ENCODE data around the gene TPSG1. TPM values are rescaled to one million over a fixed set of nuclear protein-coding genes. Genes with fewer than 3 reads are reported as not detected.

The TPSG1 gene
- total and polyA plus RNA-seq, 10 of the 15 experiments (the other 5 are each of a cell fraction or from before 2014, with no cell fraction given): not detected

DNA sequence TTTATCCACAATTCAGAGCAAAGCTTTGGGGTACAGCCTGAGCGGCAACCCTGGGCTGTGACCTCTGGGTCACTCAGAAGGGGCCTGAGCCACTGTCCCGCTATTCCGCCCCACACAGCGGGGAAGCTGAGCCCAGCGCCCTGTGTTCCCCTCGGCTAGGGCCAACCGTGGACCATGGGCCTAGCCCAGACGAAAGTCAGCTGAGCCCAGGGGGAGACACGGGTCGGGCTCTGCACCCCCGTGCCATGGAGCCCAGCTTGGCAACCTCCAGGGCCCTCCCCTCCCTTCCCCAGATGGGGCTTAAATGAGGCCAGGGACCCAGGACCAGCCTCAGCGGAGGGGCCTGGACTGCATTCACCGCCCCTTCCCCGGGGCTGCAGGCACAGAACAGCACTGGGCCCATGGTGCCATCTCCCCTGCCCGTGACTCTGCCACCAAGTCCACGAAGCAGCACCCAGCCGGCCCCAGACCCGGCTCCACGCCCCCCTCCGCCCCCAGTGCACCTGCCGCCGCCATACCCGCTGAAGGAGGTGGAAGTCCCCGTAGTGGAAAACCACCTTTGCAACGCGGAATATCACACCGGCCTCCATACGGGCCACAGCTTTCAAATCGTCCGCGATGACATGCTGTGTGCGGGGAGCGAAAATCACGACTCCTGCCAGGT lies 32.6 kb upstream of the TPSG1 start:
- no peaks in the 10 kb centered on the region for H4K20me1 ChIP-seq (ENCODE audit: control insufficient read depth, insufficient read depth)
- ChIA-PET RAD21 (ENCODE audit: unreplicated experiment) (no interaction called here), SMC1A (ENCODE audit: uncharacterized antibody, unreplicated experiment) (no interaction called here), CTCF (no interaction called here), POLR2A (no interaction called here)
- ATAC-seq: no peak
- TF ChIP-seq TCF7 (IDR thresholded peaks at IDR 0.05; ENCODE audit: borderline replicate concordance): no peak
- no peak for TF ChIP-seq ETV6 (conservative IDR thresholded peaks at IDR 0.05 in 1 of 2, IDR thresholded peaks at IDR 0.05 in 1 of 2; ENCODE audit: borderline replicate concordance in 1 of 2, low read depth in 1 of 2)
- no peak for TF ChIP-seq RAD21 (IDR thresholded peaks at IDR 0.05; ENCODE audit: insufficient read depth, low read depth, low read length)
- no peak for TF ChIP-seq MEF2B (IDR thresholded peaks at IDR 0.05; ENCODE audit: partially characterized antibody, poor library complexity, severe bottlenecking)
- BruUV-seq (replicated peaks): no TSS peak
- H3K4me3 ChIP-seq: no peak overlapping the region
- H3K9me3 ChIP-seq (replicated peaks; ENCODE audit: control insufficient read depth, insufficient read depth, low read length): no peaks in the 10 kb centered on the region
- H3K27ac ChIP-seq (ENCODE audit: control insufficient read depth, insufficient read depth): no peak overlapping the region
- H3K4me2 ChIP-seq (ENCODE audit: control insufficient read depth, insufficient read depth): no peak overlapping the region
- intact Hi-C loops (cut with micrococcal nuclease; ENCODE audit: unreplicated experiment): no loop called here
- H3K9ac ChIP-seq (ENCODE audit: control insufficient read depth, insufficient read depth, low read length): no peak overlapping the region
- 46% methylated on average over 32 of the region's 34 CpGs for WGBS (ENCODE audit: insufficient coverage, insufficient replicate concordance, low lambda C conversion rate, missing lambda C conversion rate)
- no peak for DNase-seq (ENCODE audit: low read depth, low spot score)
- H3K79me2 ChIP-seq (ENCODE audit: control insufficient read depth, insufficient read depth, low read length): no peaks in the 10 kb centered on the region
- FAIRE-seq: no peak
- no peaks in the 10 kb centered on the region for H3K36me3 ChIP-seq (ENCODE audit: control insufficient read depth in 2 of 2, insufficient read depth in 2 of 2, low read length in 1 of 2)
- no peaks in the 10 kb centered on the region; a peak in 1 of 4 replicates for H3K27me3 ChIP-seq (replicated peaks in 1 of 2; ENCODE audit: control insufficient read depth in 2 of 2, insufficient read depth in 2 of 2, low read length in 1 of 2)
- in situ Hi-C loops (cut with MboI): no loop called here
- H2AFZ ChIP-seq (ENCODE audit: control insufficient read depth, low read depth, low read length): no peak overlapping the region
- no peaks in the 10 kb centered on the region for H3K4me1 ChIP-seq (ENCODE audit: control insufficient read depth, insufficient read depth, low read length)

DNA sequence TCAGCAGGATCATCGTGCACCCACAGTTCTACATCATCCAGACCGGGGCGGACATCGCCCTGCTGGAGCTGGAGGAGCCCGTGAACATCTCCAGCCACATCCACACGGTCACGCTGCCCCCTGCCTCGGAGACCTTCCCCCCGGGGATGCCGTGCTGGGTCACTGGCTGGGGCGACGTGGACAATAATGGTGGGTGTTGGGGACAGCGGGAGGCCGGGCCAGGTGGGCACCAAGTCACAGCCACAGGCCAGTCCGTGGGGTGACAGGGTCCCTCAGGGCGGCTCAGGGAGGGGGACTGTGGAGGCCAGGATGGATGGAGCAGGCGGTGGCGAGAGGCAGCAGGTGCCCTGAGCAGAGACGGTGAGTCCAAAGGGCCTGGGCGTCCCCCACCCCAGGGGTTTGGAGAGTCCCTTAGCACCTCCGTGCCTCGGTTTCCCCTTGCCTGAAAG lies 31.8 kb upstream of the TPSG1 start:
- BruUV-seq (replicated peaks): no TSS peak
- TF ChIP-seq ZZZ3 (IDR thresholded peaks at IDR 0.05; ENCODE audit: control insufficient read depth, insufficient read length, low read depth) (no peak), SMAD1 (IDR thresholded peaks at IDR 0.05; ENCODE audit: low read depth, partially characterized antibody) (no peak), SREBF1 (IDR thresholded peaks at IDR 0.05; ENCODE audit: low read length) (no peak), KDM1A (IDR thresholded peaks at IDR 0.05; ENCODE audit: borderline replicate concordance) (no peak), ASH2L (IDR thresholded peaks at IDR 0.05; ENCODE audit: borderline replicate concordance, low read depth) (no peak), WRNIP1 (IDR thresholded peaks at IDR 0.05; ENCODE audit: borderline replicate concordance, low read depth, low read length) (no peak), BCL11A (IDR thresholded peaks at IDR 0.05; ENCODE audit: low read depth, low read length) (no peak)
- TF ChIP-seq, protein P1, sequence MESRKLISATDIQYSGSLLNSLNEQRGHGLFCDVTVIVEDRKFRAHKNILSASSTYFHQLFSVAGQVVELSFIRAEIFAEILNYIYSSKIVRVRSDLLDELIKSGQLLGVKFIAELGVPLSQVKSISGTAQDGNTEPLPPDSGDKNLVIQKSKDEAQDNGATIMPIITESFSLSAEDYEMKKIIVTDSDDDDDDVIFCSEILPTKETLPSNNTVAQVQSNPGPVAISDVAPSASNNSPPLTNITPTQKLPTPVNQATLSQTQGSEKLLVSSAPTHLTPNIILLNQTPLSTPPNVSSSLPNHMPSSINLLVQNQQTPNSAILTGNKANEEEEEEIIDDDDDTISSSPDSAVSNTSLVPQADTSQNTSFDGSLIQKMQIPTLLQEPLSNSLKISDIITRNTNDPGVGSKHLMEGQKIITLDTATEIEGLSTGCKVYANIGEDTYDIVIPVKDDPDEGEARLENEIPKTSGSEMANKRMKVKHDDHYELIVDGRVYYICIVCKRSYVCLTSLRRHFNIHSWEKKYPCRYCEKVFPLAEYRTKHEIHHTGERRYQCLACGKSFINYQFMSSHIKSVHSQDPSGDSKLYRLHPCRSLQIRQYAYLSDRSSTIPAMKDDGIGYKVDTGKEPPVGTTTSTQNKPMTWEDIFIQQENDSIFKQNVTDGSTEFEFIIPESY (IDR thresholded peaks at IDR 0.05): no peak
- TF ChIP-seq, protein P2, sequence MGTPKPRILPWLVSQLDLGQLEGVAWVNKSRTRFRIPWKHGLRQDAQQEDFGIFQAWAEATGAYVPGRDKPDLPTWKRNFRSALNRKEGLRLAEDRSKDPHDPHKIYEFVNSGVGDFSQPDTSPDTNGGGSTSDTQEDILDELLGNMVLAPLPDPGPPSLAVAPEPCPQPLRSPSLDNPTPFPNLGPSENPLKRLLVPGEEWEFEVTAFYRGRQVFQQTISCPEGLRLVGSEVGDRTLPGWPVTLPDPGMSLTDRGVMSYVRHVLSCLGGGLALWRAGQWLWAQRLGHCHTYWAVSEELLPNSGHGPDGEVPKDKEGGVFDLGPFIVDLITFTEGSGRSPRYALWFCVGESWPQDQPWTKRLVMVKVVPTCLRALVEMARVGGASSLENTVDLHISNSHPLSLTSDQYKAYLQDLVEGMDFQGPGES (IDR thresholded peaks at IDR 0.05): no peak

More for the DNA sequence above, 31.8 kb upstream of the TPSG1 start:
- ChIA-PET POLR2A (no interaction called here), SMC1A (ENCODE audit: uncharacterized antibody, unreplicated experiment) (no interaction called here), CTCF (no interaction called here), RAD21 (ENCODE audit: unreplicated experiment) (no interaction called here)
- Histone ChIP-seq H3K27me3 (replicated peaks in 1 of 2; ENCODE audit: control insufficient read depth in 2 of 2, insufficient read depth in 2 of 2, low read length in 1 of 2) (no peaks in the 10 kb centered on the region; a peak in 1 of 4 replicates), H3K4me2 (ENCODE audit: control insufficient read depth, insufficient read depth) (no peak overlapping the region), H3K9ac (ENCODE audit: control insufficient read depth, insufficient read depth, low read length) (no peak overlapping the region), H3K36me3 (ENCODE audit: control insufficient read depth in 2 of 2, insufficient read depth in 2 of 2, low read length in 1 of 2) (no peaks in the 10 kb centered on the region), H2AFZ (ENCODE audit: control insufficient read depth, low read depth, low read length) (no peak overlapping the region), H4K20me1 (ENCODE audit: control insufficient read depth, insufficient read depth) (no peaks in the 10 kb centered on the region), H3K4me3 (no peak overlapping the region), H3K27ac (ENCODE audit: control insufficient read depth, insufficient read depth) (no peak overlapping the region), H3K4me1 (ENCODE audit: control insufficient read depth, insufficient read depth, low read length) (no peaks in the 10 kb centered on the region), H3K79me2 (ENCODE audit: control insufficient read depth, insufficient read depth, low read length) (no peaks in the 10 kb centered on the region), H3K9me3 (replicated peaks; ENCODE audit: control insufficient read depth, insufficient read depth, low read length) (no peaks in the 10 kb centered on the region)
- FAIRE-seq (no peak), DNase-seq (ENCODE audit: low read depth, low spot score) (no peak), ATAC-seq (no peak)
- in situ Hi-C loops (cut with MboI): no loop called here
- intact Hi-C loops (cut with micrococcal nuclease; ENCODE audit: unreplicated experiment): no loop called here
- WGBS (ENCODE audit: insufficient coverage, insufficient replicate concordance, low lambda C conversion rate, missing lambda C conversion rate): 37% methylated on average over 22 of the region's 22 CpGs

All from GM12878 (cell line).